ENCODE results near the gene GALK1. TPM values are rescaled to one million over a fixed set of nuclear protein-coding genes. Genes with fewer than 3 reads are reported as not detected.

GALK1 gene
- total and polyA plus RNA-seq, 9 of the 15 experiments (the other 6 are each of a cell fraction or from before 2014, with no cell fraction given), result 0.45 to 51.6 (median 17.4) TPM

DNA sequence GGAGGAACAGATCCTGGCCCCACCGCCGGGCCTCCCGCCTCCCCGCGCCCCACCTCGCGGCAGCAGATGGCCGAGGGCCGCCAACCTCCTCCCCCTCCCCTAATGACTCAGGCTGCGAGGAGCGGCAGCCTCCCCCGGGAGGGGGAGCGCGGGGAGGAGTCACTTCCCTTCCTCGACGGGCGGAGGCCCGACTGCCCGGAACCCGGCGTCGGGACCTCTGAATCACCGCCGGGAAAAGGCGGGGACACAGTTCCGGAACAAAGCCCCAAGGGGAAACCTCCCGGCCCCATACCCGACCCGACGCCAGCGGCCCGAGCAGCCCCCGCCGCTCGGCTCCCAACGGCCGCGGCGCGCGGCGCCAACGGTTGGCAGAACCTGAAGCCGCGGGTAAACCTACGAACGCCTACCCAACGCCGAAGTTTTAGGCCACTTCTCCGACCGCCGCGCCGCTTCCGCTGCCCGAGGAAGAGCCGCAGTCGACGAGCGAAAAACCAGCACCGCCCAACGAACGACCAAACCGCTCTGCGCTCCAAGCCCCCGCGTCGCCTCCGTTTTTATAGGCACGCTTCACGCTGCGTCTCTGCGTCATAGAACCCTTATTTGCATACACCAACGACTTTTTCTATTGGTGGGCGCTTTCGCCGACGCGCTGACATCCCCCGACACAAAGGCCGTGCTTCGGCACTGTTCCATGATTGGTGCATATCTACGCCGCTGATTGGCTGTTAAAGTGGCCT is 14.4 kb upstream of the GALK1 start (continued):
- TF ChIP-seq BRCA1 (IDR thresholded peaks at IDR 0.05) (no peak), BRCA1 (CRISPR knock-in tag; IDR thresholded peaks at IDR 0.05) (no peak), BDP1 (IDR thresholded peaks at IDR 0.05; ENCODE audit: insufficient read depth, insufficient read length) (no peak), CHCHD3 (CRISPR knock-in tag; IDR thresholded peaks at IDR 0.05) (peak; percentile 88), HMG20B (CRISPR knock-in tag; IDR thresholded peaks at IDR 0.05) (peak; percentile 91; the same call in 1 of the 2 replicates), ZNF212 (CRISPR knock-in tag; IDR thresholded peaks at IDR 0.05) (no peak), MEIS2 (IDR thresholded peaks at IDR 0.05; ENCODE audit: partially characterized antibody) (peak; percentile 53), ZNF24 (IDR thresholded peaks at IDR 0.05) (peak; percentile 57; the same call in 1 of the 2 replicates), ARHGAP35 (IDR thresholded peaks at IDR 0.05; ENCODE audit: partially characterized antibody) (no peak), ZNF436 (CRISPR knock-in tag; IDR thresholded peaks at IDR 0.05) (peak; percentile 57; the same call in 1 of the 2 replicates), ZNF12 (CRISPR knock-in tag; IDR thresholded peaks at IDR 0.05) (no peak; the same call in none of the 2 replicates), MXI1 (IDR thresholded peaks at IDR 0.05; ENCODE audit: low read depth, low read length) (no peak; the same call in 1 of the 2 replicates), TEAD1 (CRISPR knock-in tag; IDR thresholded peaks at IDR 0.05) (peak in 1 of 2 experiments; percentile 91; a peak in 1 of 4 replicates), MTA2 (IDR thresholded peaks at IDR 0.05; ENCODE audit: low read depth) (no peak), FUS (optimal IDR thresholded peaks at IDR 0.05; ENCODE audit: low read depth, low read length) (peak; percentile 98), NRF1 (conservative IDR thresholded peaks at IDR 0.05 in 1 of 2, IDR thresholded peaks at IDR 0.05 in 1 of 2) (peak; percentile 81 to 84), SLC30A9 (CRISPR knock-in tag; IDR thresholded peaks at IDR 0.05) (no peak), MEF2A (IDR thresholded peaks at IDR 0.05; ENCODE audit: control insufficient read depth, low read depth, low read length) (peak; percentile 51), MTF1 (CRISPR knock-in tag; IDR thresholded peaks at IDR 0.05; ENCODE audit: borderline replicate concordance) (no peak), CREM (IDR thresholded peaks at IDR 0.05; ENCODE audit: low read depth) (peak; percentile 91), ZNF445 (CRISPR knock-in tag; IDR thresholded peaks at IDR 0.05; ENCODE audit: low read depth) (no peak), ELF4 (CRISPR knock-in tag; IDR thresholded peaks at IDR 0.05) (peak; percentile 76), BCL6 (CRISPR knock-in tag; IDR thresholded peaks at IDR 0.05) (no peak), SMAD4 (CRISPR knock-in tag; conservative IDR thresholded peaks at IDR 0.05) (peak; percentile 72), PRMT5 (CRISPR knock-in tag; IDR thresholded peaks at IDR 0.05) (0 out of 2 replicates have a peak, but pooled peaks have one; percentile 12), CXXC5 (CRISPR knock-in tag; IDR thresholded peaks at IDR 0.05) (peak; percentile 88), GABPA (tag; conservative IDR thresholded peaks at IDR 0.05; ENCODE audit: low read depth) (peak; percentile 73)
- TF ChIP-seq, protein P1, sequence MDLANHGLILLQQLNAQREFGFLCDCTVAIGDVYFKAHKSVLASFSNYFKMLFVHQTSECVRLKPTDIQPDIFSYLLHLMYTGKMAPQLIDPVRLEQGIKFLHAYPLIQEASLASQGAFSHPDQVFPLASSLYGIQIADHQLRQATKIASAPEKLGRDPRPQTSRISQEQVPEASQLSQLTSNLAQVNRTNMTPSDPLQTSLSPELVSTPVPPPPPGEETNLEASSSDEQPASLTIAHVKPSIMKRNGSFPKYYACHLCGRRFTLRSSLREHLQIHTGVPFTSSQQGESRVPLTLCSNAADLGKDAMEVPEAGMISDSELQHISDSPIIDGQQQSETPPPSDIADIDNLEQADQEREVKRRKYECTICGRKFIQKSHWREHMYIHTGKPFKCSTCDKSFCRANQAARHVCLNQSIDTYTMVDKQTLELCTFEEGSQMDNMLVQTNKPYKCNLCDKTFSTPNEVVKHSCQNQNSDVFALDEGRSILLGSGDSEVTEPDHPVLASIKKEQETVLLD (IDR thresholded peaks at IDR 0.05), result peak; percentile 98
- TF ChIP-seq, protein P2, sequence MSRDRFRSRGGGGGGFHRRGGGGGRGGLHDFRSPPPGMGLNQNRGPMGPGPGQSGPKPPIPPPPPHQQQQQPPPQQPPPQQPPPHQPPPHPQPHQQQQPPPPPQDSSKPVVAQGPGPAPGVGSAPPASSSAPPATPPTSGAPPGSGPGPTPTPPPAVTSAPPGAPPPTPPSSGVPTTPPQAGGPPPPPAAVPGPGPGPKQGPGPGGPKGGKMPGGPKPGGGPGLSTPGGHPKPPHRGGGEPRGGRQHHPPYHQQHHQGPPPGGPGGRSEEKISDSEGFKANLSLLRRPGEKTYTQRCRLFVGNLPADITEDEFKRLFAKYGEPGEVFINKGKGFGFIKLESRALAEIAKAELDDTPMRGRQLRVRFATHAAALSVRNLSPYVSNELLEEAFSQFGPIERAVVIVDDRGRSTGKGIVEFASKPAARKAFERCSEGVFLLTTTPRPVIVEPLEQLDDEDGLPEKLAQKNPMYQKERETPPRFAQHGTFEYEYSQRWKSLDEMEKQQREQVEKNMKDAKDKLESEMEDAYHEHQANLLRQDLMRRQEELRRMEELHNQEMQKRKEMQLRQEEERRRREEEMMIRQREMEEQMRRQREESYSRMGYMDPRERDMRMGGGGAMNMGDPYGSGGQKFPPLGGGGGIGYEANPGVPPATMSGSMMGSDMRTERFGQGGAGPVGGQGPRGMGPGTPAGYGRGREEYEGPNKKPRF (IDR thresholded peaks at IDR 0.05; ENCODE audit: low read depth, low read length), result no peak

Measured in K562 (cell line).